ENCODE results near the gene RBM27.

- TF ChIP-seq, protein P1, sequence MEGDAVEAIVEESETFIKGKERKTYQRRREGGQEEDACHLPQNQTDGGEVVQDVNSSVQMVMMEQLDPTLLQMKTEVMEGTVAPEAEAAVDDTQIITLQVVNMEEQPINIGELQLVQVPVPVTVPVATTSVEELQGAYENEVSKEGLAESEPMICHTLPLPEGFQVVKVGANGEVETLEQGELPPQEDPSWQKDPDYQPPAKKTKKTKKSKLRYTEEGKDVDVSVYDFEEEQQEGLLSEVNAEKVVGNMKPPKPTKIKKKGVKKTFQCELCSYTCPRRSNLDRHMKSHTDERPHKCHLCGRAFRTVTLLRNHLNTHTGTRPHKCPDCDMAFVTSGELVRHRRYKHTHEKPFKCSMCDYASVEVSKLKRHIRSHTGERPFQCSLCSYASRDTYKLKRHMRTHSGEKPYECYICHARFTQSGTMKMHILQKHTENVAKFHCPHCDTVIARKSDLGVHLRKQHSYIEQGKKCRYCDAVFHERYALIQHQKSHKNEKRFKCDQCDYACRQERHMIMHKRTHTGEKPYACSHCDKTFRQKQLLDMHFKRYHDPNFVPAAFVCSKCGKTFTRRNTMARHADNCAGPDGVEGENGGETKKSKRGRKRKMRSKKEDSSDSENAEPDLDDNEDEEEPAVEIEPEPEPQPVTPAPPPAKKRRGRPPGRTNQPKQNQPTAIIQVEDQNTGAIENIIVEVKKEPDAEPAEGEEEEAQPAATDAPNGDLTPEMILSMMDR (IDR thresholded peaks at IDR 0.05; ENCODE audit: low read depth, low read length, poor library complexity, severe bottlenecking) = no peak
- no peak for TF ChIP-seq EZH2phosphoT487 (IDR thresholded peaks at IDR 0.05; ENCODE audit: borderline replicate concordance, low read length)
Observed at GRCh38 chr5:146219243-146219642, 15.8 kb downstream of the RBM27 start.

Measured in DOHH2 (cell line).